DND-41 (cell line): ENCODE data around the gene RHCE.

Source experiments
- CTCF ChIP-seq: IDR thresholded peaks from 2 replicates; pipeline ENCODE4 v1.5.1; 2012; ENCODE audit warnings: borderline replicate concordance, low read length, moderate library complexity, mild to moderate bottlenecking; ENCODE audit not compliant: poor library complexity, severe bottlenecking; ENCODE audit errors: extremely low read depth
- EZH2 ChIP-seq: IDR thresholded peaks from 3 replicates; pipeline ENCODE4 v1.6.1; 2012; ENCODE audit warnings: borderline replicate concordance, low read depth, mild to moderate bottlenecking, moderate library complexity, low read length, inconsistent platforms; ENCODE audit not compliant: severe bottlenecking

GRCh38 chr1:25461849-25462248, 41.2 kb upstream of the RHCE start:
- no peak for TF ChIP-seq CTCF
- TF ChIP-seq EZH2: no peak
